HepG2 (cell line): ENCODE data around the gene NECTIN2. TPM values are rescaled to one million over a fixed set of nuclear protein-coding genes. Genes with fewer than 3 reads are reported as not detected.
A peak's percentile ranks its signal among the peaks of the same experiment; 100 is the strongest.

Experiments
- HCFC1 ChIP-seq: fragments of 150-350 bp; IDR thresholded peaks from 2 replicates; pipeline ENCODE4 v1.6.1; 2014; ENCODE audit warnings: low read depth, low read length
- HNRNPH1 ChIP-seq: fragments of 200-400 bp; formaldehyde crosslinking; optimal IDR thresholded peaks from 2 replicates; pipeline ENCODE3; 2017; ENCODE audit warnings: mild to moderate bottlenecking, low read depth, low read length
- MAZ ChIP-seq, 2 experiments: sonication (generic) in 1 of 2; formaldehyde crosslinking in 1 of 2; IDR thresholded peaks; 2 replicates each; pipeline versions ENCODE4 v1.5.0 to v1.6.1; 2012 to 2020; ENCODE audit warnings: low read depth in 2 of 2, mild to moderate bottlenecking in 2 of 2, borderline replicate concordance in 1 of 2, improper control_type of control experiment in 1 of 2, low read length in 1 of 2, missing genetic modification reagents in 1 of 2, moderate library complexity in 1 of 2
- MXD1 ChIP-seq: sonication (generic); formaldehyde crosslinking; IDR thresholded peaks from 2 replicates; pipeline ENCODE4 v1.4.0; 2020; ENCODE audit warnings: mild to moderate bottlenecking, missing genetic modification reagents
- NONO ChIP-seq, 2 experiments: fragments of 450-650 bp in 1 of 2; sonication (generic) in 1 of 2; formaldehyde crosslinking in 1 of 2; IDR thresholded peaks in 1 of 2; conservative IDR thresholded peaks in 1 of 2; 2 replicates each; pipeline versions ENCODE4 v1.6.1 to v1.8.0; 2017 to 2022; ENCODE audit warnings: mild to moderate bottlenecking in 1 of 2, missing genetic modification reagents in 1 of 2, moderate library complexity in 1 of 2
- NPAS2 ChIP-seq: sonication (generic); formaldehyde crosslinking; IDR thresholded peaks from 2 replicates; pipeline ENCODE4 v1.8.0; 2022; ENCODE audit warnings: mild to moderate bottlenecking, missing genetic modification reagents, borderline replicate concordance
- PAWR ChIP-seq: sonication (generic); formaldehyde crosslinking; IDR thresholded peaks from 2 replicates; pipeline ENCODE4 v1.4.0; 2020; ENCODE audit warnings: missing genetic modification reagents, mild to moderate bottlenecking, borderline replicate concordance
- PTBP1 ChIP-seq: fragments of 200-400 bp; formaldehyde crosslinking; IDR thresholded peaks from 2 replicates; pipeline ENCODE4 v1.6.1; 2018; ENCODE audit warnings: low read length, low read depth; ENCODE audit not compliant: poor library complexity, severe bottlenecking
- RELA ChIP-seq: sonication (generic); formaldehyde crosslinking; IDR thresholded peaks from 2 replicates; pipeline ENCODE4 v1.4.0; 2020; ENCODE audit warnings: missing genetic modification reagents
- REXO4 ChIP-seq: sonication (generic); formaldehyde crosslinking; IDR thresholded peaks from 2 replicates; pipeline ENCODE4 v1.8.0; 2022; ENCODE audit warnings: missing genetic modification reagents, mild to moderate bottlenecking, borderline replicate concordance
- SP4 ChIP-seq: sonication (generic); formaldehyde crosslinking; IDR thresholded peaks from 2 replicates; pipeline ENCODE4 v1.8.1; 2023; ENCODE audit warnings: mild to moderate bottlenecking, missing genetic modification reagents
- TCF7L2 ChIP-seq: IDR thresholded peaks from 2 replicates; pipeline ENCODE4 v1.6.1; 2011; ENCODE audit warnings: mild to moderate bottlenecking, low read depth, low read length, moderate library complexity
- ZFP82 ChIP-seq: sonication (generic); formaldehyde crosslinking; IDR thresholded peaks from 2 replicates; pipeline ENCODE4 v1.5.1; 2020; ENCODE audit warnings: mild to moderate bottlenecking, missing genetic modification reagents, borderline replicate concordance
- ZNF430 ChIP-seq: sonication (generic); formaldehyde crosslinking; IDR thresholded peaks from 2 replicates; pipeline ENCODE4 v1.9.0; 2021; ENCODE audit warnings: mild to moderate bottlenecking, missing genetic modification reagents
- ZNF431 ChIP-seq: sonication (generic); formaldehyde crosslinking; IDR thresholded peaks from 2 replicates; pipeline ENCODE4 v1.9.0; 2022; ENCODE audit warnings: missing genetic modification reagents, low read depth, mild to moderate bottlenecking, borderline replicate concordance
- ZNF724P ChIP-seq: sonication (generic); formaldehyde crosslinking; IDR thresholded peaks from 2 replicates; pipeline ENCODE4 v1.8.0; 2022; ENCODE audit warnings: missing genetic modification reagents, borderline replicate concordance
- ZSCAN21 ChIP-seq: sonication (generic); formaldehyde crosslinking; IDR thresholded peaks from 2 replicates; pipeline ENCODE4 v1.8.0; 2022; ENCODE audit warnings: mild to moderate bottlenecking, missing genetic modification reagents, moderate library complexity, borderline replicate concordance
- polyA plus RNA-seq, 8 experiments: library from polyadenylated mRNA; depleted of rRNA in 3 of 8; stranded (reverse) in 7 of 8; unstranded in 1 of 8; fragments of >200 nt; fragmentation: Illumina TruSeq in 4 of 8; extraction: Trizol in 4 of 8; gene quantifications; 2 replicates each; pipeline versions ENCODE4 v1.2.1 to v1.2.3, GENCODE V29; 2011 to 2016; ENCODE audit warnings: low read depth in 4 of 8, missing spikeins in 1 of 8, mixed read lengths in 1 of 8; ENCODE audit not compliant: insufficient read depth in 1 of 8
- total RNA-seq, 5 experiments: library from RNA; depleted of rRNA; stranded (reverse); fragments of >200 nt; fragmentation: Illumina TruSeq; extraction: Trizol; gene quantifications; 2 replicates each; pipeline ENCODE4 v1.2.3, GENCODE V29; 2016; ENCODE audit warnings: low read depth in 1 of 5
- TF ChIP-seq, protein P1 (sequence below): sonication (generic); formaldehyde crosslinking; conservative IDR thresholded peaks from 2 replicates; pipeline ENCODE4 v1.5.0; 2020; ENCODE audit warnings: missing genetic modification reagents
- TF ChIP-seq, protein P2 (sequence below): sonication (generic); formaldehyde crosslinking; IDR thresholded peaks from 2 replicates; pipeline ENCODE4 v1.4.0; 2020; ENCODE audit warnings: mild to moderate bottlenecking, missing genetic modification reagents
- TF ChIP-seq, protein P3 (sequence below): sonication (generic); formaldehyde crosslinking; IDR thresholded peaks from 2 replicates; pipeline ENCODE4 v1.5.1; 2020; ENCODE audit warnings: mild to moderate bottlenecking, missing genetic modification reagents, borderline replicate concordance
- TF ChIP-seq, protein P4 (sequence below): sonication (generic); formaldehyde crosslinking; IDR thresholded peaks from 2 replicates; pipeline ENCODE4 v1.4.0; 2020; ENCODE audit warnings: missing genetic modification reagents

Gene NECTIN2
- total and polyA plus RNA-seq, 2 of the 13 experiments (the other 11 are each of a cell fraction or from before 2014, with no cell fraction given), result 75.4 to 114 TPM

GRCh38 chr19:44891016-44891882 is 45.2 kb downstream of the NECTIN2 start, which contains the start of gene TOMM40 (continued):
- no peak for TF ChIP-seq RELA (CRISPR knock-in tag)
- TF ChIP-seq ZFP82, result no peak
- peak; percentile 100 for TF ChIP-seq SP4 (CRISPR knock-in tag)
- peak; percentile 25; the same call in 1 of the 2 replicates for TF ChIP-seq HCFC1
- 0 out of 2 replicates have a peak, but pooled peaks have one; percentile 52 for TF ChIP-seq MXD1 (CRISPR knock-in tag)
- no peak for TF ChIP-seq NPAS2 (CRISPR knock-in tag)
- TF ChIP-seq, protein P1, sequence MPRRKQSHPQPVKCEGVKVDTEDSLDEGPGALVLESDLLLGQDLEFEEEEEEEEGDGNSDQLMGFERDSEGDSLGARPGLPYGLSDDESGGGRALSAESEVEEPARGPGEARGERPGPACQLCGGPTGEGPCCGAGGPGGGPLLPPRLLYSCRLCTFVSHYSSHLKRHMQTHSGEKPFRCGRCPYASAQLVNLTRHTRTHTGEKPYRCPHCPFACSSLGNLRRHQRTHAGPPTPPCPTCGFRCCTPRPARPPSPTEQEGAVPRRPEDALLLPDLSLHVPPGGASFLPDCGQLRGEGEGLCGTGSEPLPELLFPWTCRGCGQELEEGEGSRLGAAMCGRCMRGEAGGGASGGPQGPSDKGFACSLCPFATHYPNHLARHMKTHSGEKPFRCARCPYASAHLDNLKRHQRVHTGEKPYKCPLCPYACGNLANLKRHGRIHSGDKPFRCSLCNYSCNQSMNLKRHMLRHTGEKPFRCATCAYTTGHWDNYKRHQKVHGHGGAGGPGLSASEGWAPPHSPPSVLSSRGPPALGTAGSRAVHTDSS (CRISPR knock-in tag), result no peak
- TF ChIP-seq HNRNPH1, result no peak
- no peak for TF ChIP-seq ZNF431 (CRISPR knock-in tag)
- TF ChIP-seq NONO (IDR thresholded peaks at IDR 0.05), result no peak
- 0 out of 2 replicates have a peak, but pooled peaks have one; percentile 37 for TF ChIP-seq NONO (CRISPR knock-in tag; conservative IDR thresholded peaks at IDR 0.05)
- no peak for TF ChIP-seq MAZ (IDR thresholded peaks at IDR 0.05; ENCODE audit: borderline replicate concordance, low read depth, low read length)
- TF ChIP-seq MAZ (CRISPR knock-in tag; IDR thresholded peaks at IDR 0.05; ENCODE audit: low read depth), result no peak; the same call in 1 of the 2 replicates
- 0 out of 2 replicates have a peak, but pooled peaks have one; percentile 64 for TF ChIP-seq ZNF724P
- 0 out of 2 replicates have a peak, but pooled peaks have one; percentile 69 for TF ChIP-seq REXO4 (CRISPR knock-in tag)
- no peak for TF ChIP-seq TCF7L2
- TF ChIP-seq, protein P2, sequence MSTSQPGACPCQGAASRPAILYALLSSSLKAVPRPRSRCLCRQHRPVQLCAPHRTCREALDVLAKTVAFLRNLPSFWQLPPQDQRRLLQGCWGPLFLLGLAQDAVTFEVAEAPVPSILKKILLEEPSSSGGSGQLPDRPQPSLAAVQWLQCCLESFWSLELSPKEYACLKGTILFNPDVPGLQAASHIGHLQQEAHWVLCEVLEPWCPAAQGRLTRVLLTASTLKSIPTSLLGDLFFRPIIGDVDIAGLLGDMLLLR (CRISPR knock-in tag), result no peak; the same call in 1 of the 2 replicates
- TF ChIP-seq, protein P3, sequence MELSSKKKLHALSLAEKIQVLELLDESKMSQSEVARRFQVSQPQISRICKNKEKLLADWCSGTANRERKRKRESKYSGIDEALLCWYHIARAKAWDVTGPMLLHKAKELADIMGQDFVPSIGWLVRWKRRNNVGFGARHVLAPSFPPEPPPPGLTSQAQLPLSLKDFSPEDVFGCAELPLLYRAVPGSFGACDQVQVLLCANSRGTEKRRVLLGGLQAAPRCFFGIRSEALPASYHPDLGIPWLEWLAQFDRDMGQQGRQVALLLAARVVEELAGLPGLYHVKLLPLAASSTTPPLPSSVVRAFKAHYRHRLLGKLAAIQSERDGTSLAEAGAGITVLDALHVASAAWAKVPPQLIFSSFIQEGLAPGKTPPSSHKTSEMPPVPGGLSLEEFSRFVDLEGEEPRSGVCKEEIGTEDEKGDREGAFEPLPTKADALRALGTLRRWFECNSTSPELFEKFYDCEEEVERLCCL (CRISPR knock-in tag), result no peak
- peak; percentile 81; the same call in 1 of the 2 replicates for TF ChIP-seq ZSCAN21 (CRISPR knock-in tag)
- no peak for TF ChIP-seq PAWR
- TF ChIP-seq, protein P4, sequence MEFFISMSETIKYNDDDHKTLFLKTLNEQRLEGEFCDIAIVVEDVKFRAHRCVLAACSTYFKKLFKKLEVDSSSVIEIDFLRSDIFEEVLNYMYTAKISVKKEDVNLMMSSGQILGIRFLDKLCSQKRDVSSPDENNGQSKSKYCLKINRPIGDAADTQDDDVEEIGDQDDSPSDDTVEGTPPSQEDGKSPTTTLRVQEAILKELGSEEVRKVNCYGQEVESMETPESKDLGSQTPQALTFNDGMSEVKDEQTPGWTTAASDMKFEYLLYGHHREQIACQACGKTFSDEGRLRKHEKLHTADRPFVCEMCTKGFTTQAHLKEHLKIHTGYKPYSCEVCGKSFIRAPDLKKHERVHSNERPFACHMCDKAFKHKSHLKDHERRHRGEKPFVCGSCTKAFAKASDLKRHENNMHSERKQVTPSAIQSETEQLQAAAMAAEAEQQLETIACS (CRISPR knock-in tag), result no peak
- TF ChIP-seq PTBP1, result no peak
- TF ChIP-seq ZNF430 (CRISPR knock-in tag), result no peak
